HG02610 (cell line): ENCODE measurements around the gene RELT.

Experiments used
- ATAC-seq: cut with Tn5 transposase; IDR thresholded peaks from one replicate; pipeline ENCODE4 v1.9.1; 2021; ENCODE audit warnings: mild to moderate bottlenecking, moderate library complexity; ENCODE audit not compliant: unreplicated experiment

The RELT gene

DNA sequence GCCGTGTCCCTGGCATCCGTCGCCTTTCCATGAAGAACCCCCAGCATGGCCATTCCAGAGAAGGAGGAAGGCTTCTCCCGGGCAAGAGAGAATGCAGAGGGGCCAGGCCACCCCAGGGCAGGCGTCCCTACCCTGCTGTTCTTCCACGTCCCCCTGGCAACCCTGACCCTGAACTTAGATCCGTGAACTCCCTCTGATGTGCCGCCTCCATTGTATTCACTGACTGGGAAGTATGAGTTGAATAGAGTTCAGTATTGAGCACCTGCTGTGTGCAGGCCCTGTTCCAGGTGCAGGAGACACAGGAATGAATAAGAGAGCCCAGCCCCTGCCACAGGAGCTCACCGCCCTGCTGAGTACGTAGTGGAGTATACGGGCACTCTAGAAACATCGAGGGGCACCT, 29.1 kb upstream of the RELT start:
- ATAC-seq = no peak

DNA sequence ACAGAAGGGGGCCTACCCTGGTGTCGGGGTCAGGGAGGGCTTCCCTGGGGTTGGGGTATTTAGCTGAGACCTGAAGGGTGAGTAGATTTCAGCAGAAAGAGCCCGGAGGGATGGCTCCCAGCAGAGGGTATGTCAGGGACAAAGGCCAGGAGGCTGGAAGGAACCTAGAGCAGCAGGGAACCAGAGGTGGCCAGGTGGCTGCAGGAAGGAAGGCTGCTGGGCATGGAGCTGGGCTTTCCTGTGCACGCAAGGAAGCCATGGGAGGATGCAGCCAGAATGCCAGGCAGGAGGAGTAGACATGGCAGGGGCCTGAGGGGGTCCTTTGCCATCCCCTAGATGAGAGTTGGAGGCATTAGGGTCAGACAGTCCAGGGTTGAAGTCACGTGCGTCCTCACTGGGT, 27.4 kb upstream of the RELT start:
- ATAC-seq = no peak

DNA sequence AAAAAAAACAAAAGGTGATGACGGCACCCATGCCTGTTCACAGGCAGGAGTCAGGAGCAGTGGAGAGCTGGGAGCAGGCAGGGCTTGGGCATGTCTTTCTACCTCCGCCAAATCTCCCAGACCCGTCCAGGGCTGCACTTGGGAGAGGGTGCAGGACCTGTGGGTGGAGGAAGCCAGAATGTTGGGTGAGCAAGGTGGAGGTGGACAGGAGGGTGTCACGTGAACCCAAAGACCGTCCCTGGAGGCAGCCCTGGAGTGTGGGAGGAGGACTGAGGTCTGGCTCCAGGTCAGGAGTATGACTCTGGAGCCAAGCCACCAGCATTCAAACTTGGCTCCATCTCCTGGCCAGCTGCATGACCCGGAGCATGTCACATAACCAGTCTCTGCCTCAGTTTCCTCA, 26.6 kb upstream of the RELT start:
- no peak for ATAC-seq

DNA sequence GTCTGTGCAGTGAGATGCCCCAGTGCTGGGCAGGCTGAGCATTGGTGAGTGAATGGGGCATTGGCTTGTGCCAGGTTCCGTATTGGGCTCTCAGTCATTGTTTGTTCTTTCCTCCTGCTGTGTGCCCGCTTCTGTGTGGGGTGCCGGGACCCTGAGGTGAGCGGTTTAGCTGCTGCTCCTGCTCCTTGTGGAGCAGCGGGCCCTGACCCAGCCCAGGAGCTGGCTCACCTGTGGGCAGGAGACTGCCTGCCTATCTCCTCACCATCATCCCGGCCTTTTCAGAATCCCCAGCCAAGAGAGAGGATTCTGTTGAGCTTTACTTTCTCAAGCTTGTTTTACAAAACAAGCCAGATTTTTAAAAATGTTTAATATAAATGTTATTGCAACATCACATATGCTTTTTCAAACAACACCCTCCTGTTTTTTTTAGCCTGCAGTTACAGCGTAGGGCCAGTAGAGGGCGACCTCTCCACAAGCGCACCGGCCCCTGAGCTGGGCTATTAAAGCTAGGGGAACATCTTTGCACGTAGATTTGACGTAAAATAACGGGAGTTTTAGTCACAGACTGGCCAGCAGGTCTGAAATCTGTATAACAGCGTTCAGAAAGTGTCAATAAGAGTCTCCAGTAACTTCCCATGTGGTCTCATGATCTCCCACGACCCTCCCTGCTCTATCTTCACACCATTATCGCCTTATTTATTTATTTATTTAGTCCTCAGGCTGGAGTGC, 25.1 kb upstream of the RELT start:
- ATAC-seq = no peak

DNA sequence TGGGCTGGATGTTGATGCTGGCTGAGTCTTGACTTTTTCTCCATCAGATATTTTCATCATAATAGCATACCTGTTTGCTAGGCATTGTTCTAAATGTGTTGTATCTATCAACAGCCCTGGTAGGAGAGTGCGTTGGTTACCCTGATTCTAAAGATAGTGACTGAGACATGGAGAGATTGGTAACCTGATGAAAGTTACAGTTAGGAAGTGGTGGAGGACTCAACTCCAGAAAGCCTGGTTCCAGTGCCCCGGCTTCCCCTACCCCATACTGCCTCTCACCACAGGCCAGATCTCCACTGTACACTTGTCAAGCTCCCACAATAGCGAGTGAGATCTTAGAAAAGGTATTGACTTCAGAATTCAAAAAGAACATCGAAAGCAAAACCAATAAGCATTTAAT, 22.8 kb upstream of the RELT start:
- ATAC-seq = no peak

DNA sequence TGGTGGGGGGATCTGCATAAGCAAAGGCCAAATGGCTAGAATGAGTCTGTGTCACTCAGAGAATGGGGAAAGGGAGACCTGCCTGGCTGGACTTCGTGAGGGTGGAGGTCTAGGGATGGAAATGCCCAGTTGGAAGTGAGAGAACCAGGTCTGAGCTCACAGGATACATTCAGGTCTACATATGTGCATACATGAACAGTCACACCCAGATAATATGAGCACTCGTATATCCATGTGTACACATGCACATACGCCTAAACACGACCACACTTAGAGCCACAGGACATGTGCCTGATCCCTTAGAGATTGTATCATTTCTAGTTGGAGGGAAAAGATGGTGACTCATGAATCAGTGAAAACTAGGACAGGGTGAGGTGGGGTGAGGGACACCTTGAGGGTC, 21.1 kb upstream of the RELT start:
- no peak for ATAC-seq

DNA sequence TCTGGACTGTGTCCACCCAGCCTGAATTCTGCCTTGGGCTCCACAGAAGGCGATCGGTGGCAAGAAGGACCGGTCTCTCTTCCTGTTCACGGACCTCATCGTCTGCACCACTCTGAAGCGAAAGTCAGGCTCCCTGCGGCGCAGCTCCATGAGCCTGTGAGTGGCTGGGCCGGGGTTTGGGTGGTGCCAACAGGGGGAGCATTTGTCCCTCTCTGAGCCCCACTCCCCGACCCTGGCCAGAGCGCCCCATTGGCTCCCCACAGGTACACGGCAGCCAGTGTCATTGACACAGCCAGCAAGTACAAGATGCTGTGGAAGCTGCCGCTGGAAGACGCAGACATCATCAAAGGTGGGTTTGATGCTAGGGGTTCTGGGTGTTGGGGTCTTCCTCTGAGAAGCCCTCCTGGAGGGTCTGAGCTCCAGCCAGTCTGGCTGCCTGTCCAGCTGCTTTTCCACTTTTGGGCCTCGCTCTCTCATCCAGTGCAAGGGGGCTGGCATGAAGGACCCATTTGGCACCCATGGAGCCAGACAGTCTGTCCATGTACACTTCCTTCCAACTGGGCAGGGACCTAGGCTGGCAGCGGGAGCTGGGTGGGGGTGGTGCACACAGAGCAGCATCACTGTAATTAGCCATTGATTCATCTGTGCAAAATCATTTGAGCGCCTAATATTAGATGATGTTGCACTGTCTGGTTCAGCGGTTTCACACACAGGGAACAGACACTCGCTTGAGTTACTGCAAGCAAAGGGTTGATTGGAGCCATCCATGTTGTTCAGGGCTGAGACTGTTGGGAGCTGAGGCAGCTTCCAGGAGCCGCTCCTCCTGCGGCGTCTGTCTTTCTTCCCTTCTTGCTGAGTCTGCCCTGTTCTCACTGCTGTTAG, 19.0 kb upstream of the RELT start:
- no peak for ATAC-seq

DNA sequence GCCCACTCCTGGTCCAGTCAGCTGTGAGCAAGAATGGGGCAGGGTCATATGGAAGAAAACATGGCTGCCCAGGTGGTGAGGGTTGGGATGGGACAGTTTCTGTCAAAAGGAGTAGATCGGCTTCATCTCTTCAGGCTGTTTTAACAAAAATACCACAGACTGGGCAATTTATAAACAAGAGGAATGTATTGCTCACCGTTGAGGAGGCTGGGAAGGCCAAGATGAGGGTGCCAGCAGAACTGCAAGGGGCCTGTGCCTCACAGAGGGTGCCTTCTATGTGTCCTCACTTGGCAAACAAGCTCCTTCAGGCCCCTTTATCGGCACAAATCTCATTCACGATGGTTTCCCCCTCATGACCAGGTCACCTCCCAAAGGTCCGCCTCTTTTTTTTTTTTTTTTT, 18.1 kb upstream of the RELT start:
- no peak for ATAC-seq

DNA sequence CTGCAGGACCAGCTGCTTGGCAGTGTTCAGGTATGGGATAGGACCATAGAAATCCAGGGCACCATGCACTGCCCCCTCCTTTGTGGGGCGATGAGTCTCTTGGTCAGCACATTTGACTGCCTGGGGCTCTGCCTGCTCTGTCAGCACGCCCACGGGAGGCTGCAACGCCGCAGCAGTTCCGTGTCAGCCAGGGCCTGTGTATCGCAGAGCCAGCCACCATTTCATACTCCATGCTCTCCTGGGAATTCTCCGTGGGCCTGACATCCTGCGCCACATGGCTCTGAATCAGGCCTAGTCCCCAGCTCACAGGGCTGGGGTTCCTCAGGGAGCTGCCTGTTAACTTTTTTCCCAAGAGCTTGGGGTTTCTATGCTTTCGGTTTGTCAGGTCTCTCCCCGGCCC, 16.9 kb upstream of the RELT start:
- no peak for ATAC-seq

DNA sequence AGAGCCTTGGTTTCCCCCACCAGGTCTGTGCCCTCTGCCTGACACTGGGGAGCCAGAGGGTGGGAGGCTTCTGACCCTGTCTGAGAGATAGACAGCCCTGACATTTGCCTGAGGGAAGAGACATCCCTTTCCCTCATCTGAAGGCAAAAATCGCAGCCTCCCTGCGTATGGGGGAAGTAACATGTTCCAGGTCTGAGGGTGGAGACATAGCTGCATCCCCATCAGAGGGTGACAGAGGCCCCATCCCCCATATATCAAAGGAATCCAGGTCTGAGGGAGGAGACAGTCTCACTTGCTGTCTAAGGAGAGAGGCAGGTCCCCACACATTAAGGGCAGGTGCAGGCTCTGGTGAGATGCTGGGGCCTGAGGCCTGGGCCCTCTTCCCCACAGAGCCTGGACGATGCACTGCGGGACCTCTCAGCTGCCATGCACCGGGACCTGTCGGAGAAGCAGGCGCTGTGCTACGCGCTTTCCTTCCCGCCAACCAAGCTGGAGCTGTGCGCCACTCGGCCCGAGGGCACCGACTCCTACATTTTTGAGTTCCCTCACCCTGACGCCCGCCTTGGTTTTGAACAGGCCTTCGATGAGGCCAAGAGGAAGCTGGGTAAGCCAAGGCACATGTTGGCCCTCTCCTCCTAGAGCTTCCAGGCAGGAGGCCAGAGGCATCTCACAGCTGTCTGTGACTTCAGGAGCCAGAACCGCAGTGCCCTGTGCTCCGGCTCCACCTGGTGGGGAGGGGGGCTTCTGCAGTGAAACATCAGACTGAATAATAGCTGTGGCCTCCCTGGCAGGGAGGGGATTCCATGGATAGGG, 16.1 kb upstream of the RELT start:
- ATAC-seq = no peak

DNA sequence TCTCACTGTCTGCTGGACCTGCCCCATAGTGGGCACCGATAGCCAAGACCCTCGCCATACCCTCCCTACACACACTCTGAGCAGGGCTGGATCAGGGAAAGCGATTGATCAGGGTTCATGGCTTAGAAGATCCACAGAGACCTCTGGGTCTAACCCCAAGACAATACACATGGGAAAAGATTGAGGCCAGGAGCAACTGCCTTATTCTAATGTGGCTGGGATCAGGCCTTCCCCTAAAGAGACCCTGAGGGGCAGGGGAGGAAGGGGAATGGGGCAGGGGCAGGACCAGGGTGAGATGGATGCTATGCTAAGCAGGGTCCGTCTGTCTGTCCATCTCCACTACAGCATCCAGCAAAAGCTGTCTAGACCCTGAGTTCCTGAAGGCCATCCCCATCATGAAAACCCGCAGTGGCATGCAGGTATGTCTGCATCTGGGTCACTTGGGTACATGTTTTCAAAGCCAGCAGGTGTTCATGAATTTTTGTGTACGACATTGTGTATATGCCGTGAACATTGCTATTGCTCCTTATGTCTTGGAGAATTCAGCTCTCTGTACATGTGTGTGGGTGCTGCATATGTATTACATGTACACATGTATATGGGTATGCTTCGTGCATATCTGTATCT, 15.3 kb upstream of the RELT start:
- no peak for ATAC-seq

DNA sequence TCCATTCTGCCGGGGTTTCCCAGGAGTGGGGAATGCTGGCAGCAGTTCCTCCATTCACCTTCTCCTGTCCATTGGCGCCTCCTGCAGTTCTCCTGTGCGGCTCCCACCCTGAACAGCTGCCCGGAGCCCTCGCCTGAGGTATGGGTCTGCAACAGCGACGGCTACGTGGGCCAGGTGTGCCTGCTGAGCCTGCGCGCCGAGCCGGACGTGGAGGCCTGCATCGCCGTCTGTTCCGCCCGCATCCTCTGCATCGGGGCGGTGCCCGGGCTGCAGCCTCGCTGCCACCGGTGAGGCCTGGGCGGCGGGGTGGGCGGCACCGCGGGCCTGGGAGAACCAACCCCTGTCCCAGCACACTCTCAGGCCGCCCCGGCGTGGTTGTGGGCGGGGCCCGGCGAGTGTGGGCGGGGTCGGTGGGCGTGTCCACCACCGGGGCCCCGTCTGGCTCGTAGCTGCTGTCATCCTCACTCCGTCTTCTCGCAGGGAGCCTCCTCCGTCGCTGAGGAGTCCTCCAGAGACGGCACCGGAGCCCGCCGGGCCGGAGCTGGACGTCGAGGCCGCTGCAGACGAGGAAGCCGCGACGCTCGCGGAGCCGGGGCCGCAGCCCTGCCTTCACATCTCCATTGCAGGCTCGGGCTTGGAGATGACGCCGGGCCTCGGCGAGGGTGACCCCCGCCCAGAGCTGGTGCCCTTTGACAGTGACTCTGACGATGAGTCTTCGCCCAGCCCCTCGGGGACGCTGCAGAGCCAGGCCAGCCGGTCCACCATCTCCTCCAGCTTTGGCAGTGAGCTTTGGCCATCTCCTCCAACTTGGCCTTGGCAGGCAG, 14.0 kb upstream of the RELT start:
- ATAC-seq = no peak

DNA sequence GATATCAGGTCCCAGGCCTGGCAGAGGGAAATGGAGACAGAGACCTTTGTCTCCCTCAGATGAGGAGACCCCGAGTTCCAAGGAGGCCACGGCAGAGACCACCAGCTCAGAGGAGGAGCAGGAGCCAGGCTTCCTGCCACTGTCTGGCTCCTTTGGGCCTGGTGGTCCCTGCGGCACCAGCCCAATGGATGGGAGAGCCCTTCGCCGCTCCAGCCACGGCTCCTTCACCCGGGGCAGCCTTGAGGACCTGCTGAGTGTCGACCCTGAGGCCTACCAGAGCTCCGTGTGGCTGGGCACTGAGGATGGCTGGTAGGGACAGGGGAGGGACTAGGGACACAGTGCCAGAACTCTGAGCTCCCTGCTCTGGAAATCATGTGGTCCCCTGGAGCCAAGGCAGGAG, 13.1 kb upstream of the RELT start:
- no peak for ATAC-seq

DNA sequence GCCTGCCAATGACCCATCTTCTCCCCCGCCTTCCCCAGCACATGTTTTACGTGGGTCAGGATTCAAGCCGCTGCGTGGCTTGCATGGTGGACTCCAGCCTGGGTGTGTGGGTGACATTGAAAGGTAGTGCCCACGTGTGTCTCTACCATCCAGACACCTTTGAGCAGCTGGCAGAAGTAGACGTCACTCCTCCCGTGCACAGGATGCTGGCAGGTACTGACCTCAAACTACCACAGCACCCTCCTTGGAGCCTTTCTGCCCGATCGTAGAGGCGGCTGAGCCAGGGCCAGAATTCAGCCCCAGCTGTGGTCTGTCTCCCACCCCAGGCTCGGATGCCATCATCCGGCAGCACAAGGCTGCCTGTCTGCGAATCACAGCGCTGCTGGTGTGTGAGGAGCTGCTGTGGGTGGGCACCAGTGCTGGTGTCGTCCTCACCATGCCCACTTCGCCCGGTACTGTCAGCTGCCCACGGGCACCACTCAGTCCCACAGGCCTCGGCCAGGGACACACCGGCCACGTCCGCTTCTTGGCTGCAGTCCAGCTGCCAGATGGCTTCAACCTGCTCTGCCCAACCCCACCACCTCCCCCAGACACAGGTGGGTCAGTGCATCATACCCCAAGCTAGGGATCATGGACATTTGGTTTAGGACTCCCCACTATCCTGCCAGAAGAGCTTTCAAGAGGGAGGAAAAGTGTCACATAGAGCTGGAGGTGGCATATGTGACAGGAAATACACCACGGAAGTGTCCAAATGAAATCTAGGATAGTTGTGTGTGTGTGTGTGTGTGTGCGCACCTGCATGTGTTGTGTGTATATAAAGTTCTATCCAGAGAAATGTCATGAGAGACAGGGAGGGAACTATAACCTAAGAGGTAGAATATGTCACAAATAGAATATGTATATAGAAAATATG, 10.6 kb upstream of the RELT start:
- ATAC-seq = no peak

DNA sequence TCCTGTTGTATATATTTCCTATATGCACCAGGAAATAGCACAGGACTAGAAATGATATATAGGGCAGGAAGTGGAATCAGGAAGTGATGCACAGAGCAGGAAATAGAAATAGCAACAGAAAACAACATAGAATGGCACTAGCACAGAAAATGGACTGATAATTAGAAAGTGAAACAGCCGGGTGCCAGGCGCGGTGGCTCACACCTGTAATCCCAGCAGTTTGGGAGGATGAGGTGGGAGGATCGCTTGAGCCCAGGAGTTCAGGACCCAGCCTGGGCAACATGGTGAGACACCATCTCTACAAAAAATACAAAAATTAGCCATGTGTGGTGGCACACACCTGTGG, 10.0 kb upstream of the RELT start:
- ATAC-seq = no peak

DNA sequence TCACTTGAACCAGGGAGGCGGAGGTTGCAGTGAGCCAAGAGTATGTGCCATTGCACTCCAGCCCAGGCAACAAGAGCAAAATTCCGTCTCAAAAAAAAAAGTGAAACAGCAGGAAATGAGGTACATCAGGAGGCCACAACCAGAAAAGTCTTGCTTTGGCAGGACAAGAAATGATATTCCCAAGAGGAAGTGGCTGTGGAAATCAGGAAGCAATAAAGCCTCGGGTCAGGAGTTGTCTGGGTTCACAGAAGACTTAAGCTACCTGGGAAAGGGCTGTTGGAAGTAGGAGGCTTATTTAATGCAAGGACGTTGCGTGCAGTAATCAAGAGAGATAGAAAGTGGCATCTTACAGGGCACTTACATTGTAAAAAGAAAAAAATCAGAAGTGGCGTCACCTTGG, 9.2 kb upstream of the RELT start:
- no peak for ATAC-seq

DNA sequence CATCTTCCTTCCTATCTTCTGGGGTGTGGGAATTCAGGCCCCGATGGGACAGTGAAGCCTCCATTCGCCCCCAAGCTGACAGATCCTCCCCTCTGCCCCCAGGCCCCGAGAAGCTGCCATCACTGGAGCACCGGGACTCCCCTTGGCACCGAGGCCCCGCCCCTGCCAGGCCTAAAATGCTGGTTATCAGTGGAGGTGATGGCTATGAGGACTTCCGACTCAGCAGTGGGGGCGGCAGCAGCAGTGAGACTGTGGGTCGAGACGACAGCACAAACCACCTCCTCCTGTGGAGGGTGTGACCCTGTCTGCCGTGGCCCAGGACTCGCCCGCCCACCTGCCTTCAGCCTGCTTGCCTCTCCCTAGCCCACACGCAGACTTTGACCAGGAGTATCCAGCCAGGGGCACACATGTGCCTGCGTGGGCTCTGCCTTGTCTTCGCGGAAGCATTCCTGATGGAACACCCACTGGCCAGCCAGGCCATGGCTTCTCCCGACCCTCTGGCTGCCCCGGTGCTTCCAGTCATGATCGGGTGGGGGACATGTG, 8.6 kb upstream of the RELT start:
- ATAC-seq = no peak

DNA sequence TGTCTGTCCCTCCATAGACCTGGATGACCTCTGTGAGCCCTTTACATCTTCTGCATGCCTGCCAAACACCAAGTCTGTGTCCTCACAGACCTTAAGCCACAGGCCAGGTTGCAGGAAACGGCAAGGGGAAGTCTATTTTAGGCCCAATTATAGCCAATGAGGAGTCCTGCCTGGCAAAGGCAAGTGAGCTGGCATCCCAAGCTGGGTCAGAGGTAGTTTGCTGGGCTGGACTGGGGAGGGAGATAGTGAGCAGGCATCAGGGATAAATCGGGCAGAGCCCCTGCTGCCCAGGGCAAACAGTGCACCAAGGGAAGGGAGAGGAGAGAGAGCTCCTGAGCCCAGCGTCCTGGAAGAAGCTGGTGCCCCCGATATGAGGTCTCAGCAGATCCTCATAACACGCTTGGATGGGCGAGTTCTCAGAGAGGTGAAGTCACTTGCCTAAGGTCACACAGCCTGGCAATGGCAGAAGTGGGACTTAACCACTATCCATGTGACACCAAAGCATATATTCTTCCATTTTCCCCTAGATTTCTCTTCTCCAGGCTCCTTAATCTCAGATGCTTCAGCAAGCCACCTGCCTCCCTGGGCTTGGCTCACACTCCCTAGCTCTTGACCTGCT, 3.7 kb upstream of the RELT start:
- ATAC-seq = no peak

DNA sequence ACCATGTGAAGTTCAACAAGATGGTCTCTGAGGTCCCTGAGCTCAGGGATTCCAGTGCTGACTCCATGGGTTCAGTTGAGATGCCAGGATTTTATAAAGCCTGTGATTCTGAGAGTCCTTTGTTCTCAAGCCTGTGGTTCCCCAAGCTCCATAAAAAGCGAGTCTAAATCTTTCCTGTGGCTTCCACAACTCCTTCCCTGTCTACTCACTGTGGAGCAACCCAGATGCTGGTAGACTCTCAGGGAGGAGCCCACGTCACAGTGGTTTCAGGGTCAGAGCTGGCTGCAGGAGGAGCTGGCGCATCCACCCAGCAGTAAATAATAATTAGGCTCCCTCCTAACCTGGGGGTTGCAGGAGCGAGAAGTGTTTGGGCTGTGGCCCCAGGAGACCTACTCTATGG, 2.0 kb upstream of the RELT start:
- ATAC-seq = no peak
